Measurements from ENCODE around the gene RXFP1.

The RXFP1 gene

GRCh38 chr4:158521484-158522088, at the start of gene RXFP1:
Gene RXFP1 (plus strand): TSS chr4:158521882. CDS start chr4:158521977, 95 bp downstream.
- DNase-seq = no peak

GRCh38 chr4:158481811-158482210, 39.9 kb upstream of the RXFP1 start:
- no peak for DNase-seq

GRCh38 chr4:158484173-158484885, 37.4 kb upstream of the RXFP1 start:
- DNase-seq = no peak

GRCh38 chr4:158490629-158491028, 31.1 kb upstream of the RXFP1 start:
- DNase-seq = no peak

DNA sequence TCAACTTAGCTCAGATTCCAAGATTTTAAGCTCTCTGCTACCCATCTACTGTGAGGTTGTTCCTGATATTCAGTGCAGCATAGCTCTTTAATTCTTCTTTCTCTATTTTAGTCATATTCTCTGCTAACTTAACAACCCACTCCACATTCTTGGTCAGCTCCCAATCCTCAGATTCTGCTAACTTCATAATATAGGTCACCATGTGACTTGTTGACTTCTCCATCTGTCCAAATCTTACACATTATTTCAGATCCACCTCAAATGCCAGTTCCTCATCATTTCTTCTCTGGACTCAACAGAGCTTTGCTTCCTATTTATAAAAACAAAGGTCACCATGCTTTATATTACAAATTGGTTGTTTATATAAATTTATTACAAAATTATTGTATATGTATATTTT, 29.3 kb upstream of the RXFP1 start:
- DNase-seq = no peak

GRCh38 chr4:158496030-158496741, 25.5 kb upstream of the RXFP1 start:
- DNase-seq = peak; percentile 49

DNA sequence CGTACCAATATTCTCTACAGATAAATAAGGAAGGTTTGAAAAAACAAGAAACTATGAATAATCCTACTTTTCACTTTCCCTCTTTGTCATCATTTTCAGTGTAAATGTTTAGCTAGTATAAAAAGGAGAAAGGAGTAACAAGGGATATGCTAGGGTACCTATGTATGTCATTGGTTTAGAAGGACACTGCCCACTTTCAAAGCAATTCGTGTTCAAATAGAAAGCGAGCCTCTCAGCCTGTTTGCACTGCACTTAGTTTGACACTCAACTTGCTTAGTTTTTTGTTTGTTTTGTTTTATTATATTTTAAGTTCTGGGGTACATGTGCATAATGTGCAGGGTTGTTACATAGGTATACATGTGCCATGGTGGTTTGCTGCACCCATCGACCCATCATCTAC, 21.6 kb upstream of the RXFP1 start:
- DNase-seq = no peak

GRCh38 chr4:158513256-158513655, 8.4 kb upstream of the RXFP1 start:
- DNase-seq = no peak

DNA sequence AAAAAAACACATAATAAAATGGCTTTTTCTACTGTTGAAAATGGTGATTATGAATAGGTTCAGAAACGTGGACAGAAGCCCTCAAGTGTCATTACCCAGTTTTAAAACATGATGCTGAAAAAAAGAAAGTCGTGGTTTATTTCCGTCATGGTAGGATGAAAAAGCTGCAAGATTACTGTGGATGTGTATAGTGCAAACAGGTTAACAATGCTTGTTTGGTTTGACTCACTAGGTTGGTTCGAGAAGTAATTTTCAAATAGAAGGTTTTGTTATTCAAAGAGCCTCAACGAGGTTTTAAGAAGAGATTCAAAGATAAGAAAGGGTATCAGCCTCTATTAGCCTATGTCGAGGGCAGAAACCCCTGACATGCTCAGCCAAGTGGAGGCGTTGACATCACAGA, 2.5 kb upstream of the RXFP1 start:
- no peak for DNase-seq

DNA sequence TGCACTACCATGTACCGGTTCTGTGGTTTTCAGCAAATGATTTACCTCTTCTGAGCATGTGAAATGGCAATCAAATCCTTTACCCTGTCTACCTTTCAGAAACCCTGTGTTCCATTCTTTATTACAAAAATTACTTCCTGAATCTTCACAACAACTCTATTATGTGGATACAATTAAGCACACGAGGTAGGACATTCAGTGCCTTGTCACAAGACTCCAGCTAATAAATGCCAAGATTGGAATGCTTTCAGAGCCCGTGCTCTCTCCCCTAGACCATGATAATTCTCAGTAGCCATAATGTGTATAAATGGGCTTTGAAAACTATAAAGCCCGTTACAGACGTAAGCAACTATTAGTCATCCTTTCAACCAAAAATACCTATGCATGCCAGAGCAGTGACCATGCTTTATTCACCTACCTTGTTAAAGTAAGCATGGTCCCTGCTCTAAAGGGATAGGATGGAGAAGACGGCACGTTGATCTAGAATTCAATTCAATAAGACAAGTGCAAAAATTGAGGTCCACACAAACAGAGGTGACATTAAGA, 2.4 kb downstream of the RXFP1 start:
- no peak for DNase-seq

GRCh38 chr4:158527516-158527915, 5.8 kb downstream of the RXFP1 start:
- no peak for DNase-seq

- DNase-seq = no peak
Observed at GRCh38 chr4:158529505-158529904, 7.8 kb downstream of the RXFP1 start.

GRCh38 chr4:158530381-158530780, 8.7 kb downstream of the RXFP1 start:
- DNase-seq = no peak

- DNase-seq = no peak
Observed at GRCh38 chr4:158530898-158531297, 9.2 kb downstream of the RXFP1 start.

DNA sequence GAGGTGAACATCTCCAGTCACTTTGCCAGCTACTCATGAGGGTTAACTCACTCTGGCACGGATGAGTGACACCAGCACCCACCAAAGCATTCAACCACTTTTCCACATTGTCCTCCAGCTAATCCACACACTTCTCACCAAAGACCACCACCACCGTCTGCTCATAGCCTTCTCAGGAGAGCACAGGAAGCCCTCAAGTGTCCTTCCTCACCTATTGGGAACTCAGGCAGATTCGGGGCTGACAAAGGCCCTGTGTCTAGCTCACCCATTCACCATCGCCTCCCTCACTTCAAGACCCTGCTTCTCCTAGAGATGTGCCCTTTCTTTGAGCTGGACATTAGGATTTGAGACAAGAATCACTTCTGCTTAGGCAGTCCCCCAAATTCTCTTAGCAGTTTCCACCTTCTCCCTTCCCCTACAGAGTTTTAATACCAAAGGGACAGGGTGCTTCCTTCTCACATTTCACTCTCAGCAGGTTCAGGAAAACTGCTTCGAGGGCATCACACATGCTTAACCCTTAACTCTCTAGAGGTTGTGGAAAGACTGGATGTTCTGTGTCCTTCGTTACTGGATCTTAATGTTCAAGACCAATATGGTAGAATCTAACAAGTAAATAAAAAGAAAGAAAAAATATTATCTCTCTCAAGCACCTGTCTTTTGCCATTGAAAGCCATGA, 11.0 kb downstream of the RXFP1 start:
- no peak for DNase-seq

- no peak for DNase-seq
Observed at GRCh38 chr4:158534727-158535126, 13.0 kb downstream of the RXFP1 start.

GRCh38 chr4:158535130-158535614, 13.5 kb downstream of the RXFP1 start:
- no peak for DNase-seq

DNA sequence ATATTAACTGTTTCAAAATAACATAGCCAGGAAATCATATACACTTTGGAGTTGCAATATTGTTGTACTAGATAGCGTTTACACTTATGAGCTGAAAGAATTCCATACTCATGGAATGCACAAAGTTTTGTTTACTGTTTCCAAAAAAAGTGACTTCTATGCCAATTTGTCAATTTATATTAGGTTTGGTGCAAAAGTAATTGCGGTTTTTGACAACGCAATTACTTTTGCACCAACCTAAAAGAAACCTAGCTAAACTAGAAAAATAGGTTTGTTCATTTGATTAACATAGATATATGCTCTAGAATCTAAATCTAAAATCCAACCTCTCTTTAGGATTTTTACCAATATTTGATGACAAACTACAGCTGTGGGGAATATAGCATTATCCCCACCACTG, 15.2 kb downstream of the RXFP1 start:
- DNase-seq = no peak

- no peak for DNase-seq
Observed at GRCh38 chr4:158538176-158538575, 16.5 kb downstream of the RXFP1 start.

DNA sequence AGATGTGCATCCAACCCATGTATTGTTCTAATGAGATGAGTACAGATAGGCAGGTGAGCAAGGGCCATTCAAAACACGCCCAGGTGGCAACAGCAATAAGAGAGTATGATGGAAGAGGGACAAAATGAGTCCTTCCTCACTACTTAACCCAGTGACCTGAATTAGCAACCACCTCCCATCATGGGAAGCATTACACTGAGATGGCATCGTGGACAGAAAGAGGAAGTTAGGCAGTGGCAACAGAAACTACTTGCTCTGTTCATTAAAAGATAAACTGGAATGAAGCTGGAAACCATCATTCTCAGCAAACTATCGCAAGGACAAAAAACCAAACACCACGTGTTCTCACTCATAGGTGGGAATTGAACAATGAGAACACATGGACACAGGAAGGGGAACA, 17.2 kb downstream of the RXFP1 start:
- DNase-seq = no peak

GRCh38 chr4:158540125-158540907, 18.6 kb downstream of the RXFP1 start:
- no peak for DNase-seq

GRCh38 chr4:158541506-158541905, 19.8 kb downstream of the RXFP1 start:
- DNase-seq = no peak

All from activated CD4-positive, CD25-positive, alpha-beta regulatory T cell treated with anti-CD3 and anti-CD28 coated beads, Interleukin-2, amount 50 U/mL, for 72 hours (primary cell).